T1000 (cell line): ENCODE data around the gene FN3K.
A peak's percentile ranks its signal among the peaks of the same experiment; 100 is the strongest.
"Not testable (repeated sequence)": the region's sequence is repeated elsewhere in the genome, so short reads cannot be mapped to it uniquely, and the experiment has no call there.

Experiments
- DNase-seq: peaks from one replicate; lab custom pipeline; 2025; ENCODE audit warnings: mixed read lengths; lab: John Stamatoyannopoulos, UW

Gene FN3K

GRCh38 chr17:82775001-82775823 lies 39.8 kb downstream of the FN3K start:
- DNase-seq, result no peak

DNA sequence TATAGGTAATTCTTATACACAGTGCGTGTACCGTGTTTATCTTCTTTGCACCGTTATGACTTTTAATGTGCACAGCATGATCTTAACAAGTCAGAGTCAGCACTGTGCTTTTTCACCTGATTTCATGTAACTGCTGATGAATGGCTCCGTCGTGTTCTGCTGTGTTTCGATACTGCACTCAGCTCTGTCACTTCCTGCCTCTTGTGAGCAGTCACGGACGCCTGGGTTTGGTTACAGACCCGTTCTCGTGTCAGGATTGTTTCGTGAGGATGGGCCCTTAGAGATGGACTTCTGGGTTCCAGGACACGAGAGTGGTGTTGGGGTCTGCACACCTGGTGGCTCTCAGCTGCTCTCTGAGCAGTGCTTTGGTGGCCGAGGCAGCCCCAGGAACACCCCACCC lies 41.0 kb downstream of the FN3K start:
- no peak for DNase-seq

DNA sequence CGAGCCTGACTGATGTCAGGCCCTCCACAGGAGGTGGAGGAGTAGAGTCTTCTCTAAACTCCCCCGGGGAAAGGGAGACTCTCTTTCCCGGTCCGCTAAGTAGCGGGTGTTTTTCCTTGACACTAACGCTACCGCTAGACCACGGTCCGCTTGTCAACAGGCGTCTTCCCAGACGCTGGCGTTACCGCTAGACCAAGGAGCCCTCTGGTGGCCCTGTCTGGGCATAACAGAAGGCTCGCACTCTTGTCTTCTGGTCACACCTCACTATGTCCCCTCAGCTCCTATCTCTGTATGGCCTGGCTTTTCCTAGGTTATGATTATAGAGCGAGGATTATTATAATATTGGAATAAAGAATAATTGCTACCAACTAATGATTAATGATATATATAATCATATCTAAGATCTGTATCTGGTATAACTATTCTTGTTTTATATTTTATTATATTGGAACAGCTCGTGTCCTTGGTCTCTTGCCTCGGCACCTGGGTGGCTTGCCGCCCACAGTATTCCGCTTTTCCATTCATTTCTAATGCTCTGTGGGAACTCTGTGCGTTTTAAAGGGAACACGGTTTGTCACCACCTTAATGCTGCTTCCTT lies 42.5 kb downstream of the FN3K start:
- not testable (repeated sequence) for DNase-seq

- no peak for DNase-seq
Observed at GRCh38 chr17:82779541-82779940, 44.1 kb downstream of the FN3K start.

DNA sequence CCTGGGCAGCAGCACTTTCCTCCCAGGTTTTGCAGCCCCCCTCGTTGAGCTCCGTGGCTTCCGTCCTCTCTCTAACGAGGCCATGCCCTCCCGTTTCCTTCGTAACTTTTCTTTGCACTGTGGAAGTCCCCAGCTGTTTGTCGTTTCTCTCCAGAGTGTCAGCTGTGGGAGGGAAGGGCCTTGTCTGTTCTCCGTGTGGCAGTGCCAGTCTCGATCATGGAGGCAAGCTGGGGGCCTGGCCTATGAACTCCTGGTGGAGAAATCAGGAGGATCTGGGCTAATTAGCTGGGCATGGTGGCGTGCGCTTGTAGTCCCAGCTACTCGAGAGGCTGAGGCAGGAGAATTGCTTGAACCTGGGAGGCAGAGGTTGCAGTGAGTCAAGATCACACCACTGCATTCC lies 44.8 kb downstream of the FN3K start:
- DNase-seq, result no peak

- no peak for DNase-seq
Observed at GRCh38 chr17:82780971-82781893, 45.8 kb downstream of the FN3K start.

DNA sequence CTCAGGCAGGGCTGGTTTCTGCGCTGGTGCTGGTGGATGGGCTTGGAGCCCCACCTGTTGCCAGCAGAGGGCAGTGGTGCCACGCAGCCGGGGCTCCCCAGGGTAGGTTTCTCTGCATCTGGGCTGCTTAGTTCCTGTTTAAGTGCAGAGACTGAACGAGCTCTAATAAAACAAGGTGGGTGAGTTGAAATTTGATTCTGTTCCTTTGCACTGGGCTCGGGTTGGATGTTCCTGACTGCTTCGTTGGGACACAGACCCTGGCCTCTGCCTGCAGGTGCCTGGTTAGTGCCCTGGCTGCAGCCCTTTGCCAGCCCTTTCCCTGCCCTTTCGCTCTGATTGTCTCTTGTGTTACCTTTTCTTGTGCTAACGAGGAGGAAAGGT lies 46.5 kb downstream of the FN3K start:
- peak; percentile 61 for DNase-seq

DNA sequence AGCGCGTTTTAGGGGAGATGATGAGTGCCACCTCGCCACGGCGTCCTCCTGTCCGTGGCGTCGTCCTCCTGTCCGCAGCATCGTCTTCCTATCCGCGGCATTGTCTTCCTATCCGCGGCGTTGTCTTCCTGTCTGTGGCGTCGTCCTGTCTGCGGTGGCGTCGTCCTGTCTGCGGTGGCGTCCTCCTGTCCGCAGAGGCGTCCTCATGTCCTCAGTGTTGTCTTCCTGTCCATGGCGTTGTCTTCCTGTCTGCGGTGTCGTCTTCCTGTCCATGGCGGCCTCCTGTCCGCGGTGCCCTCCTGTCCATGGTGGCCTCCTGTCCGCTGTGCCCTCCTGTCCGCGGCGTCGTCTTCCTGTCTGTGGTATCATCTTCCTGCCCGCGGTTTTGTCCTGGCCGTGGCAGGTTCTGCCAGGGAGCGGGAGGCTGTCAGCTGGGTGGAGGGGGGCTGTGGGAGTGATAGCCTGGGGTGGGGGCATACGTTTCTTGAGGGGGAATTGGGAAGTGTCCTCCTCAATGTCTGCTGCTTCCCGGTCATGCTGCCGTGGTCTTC lies 47.3 kb downstream of the FN3K start:
- DNase-seq, result no peak

GRCh38 chr17:82783498-82783897 lies 48.1 kb downstream of the FN3K start:
- no peak for DNase-seq

GRCh38 chr17:82785581-82785980 lies 50.2 kb downstream of the FN3K start:
- not testable (repeated sequence) for DNase-seq

DNA sequence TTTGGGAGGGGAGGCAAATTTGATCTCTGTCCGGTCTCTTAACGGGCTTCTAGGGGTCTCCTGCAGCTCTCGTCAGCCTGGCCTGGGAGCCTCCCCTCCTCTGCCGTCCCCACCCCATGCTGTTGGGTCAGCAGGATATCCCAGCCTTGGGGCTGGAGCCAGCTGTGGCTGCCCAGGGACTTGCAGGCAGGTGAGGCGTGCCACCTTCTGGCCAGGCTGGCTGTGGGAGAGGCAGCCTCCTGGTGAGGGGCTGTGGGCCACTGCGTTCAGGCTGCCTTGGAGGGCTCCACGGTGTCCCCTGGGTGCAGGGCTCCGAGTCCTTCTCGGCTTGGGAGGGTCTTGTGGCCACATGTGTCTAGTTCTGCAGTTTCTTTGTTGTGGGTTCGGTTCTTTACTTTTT lies 51.0 kb downstream of the FN3K start:
- no peak for DNase-seq

GRCh38 chr17:82787081-82787848 lies 51.9 kb downstream of the FN3K start:
- no peak for DNase-seq

- no peak for DNase-seq
Observed at GRCh38 chr17:82788206-82789001, 53.0 kb downstream of the FN3K start.

GRCh38 chr17:82789051-82789592 lies 53.7 kb downstream of the FN3K start:
- no peak for DNase-seq

- DNase-seq, result no peak
Observed at GRCh38 chr17:82789806-82790205, 54.4 kb downstream of the FN3K start.

- no peak for DNase-seq
Observed at GRCh38 chr17:82790391-82790790, 55.0 kb downstream of the FN3K start.

DNA sequence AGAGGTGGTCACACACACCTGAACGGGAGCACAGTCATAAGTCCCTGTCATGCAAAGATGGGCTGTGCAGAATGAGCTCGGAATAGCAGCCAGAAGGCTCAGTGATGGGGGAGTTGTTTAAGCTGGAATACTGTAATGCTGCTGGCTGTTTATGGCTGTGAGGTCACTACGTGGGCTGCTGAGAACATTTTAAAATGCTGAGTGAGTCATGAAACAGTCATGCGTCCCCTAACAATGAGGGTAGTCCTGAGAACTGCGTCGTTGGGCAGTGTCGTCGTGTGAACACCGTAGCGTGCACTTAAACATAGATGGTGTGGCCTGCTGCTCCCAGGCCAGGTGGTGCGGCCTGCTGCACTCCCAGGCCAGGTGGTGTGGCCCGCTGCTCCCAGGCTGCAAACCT lies 56.1 kb downstream of the FN3K start:
- peak; percentile 56 for DNase-seq

DNA sequence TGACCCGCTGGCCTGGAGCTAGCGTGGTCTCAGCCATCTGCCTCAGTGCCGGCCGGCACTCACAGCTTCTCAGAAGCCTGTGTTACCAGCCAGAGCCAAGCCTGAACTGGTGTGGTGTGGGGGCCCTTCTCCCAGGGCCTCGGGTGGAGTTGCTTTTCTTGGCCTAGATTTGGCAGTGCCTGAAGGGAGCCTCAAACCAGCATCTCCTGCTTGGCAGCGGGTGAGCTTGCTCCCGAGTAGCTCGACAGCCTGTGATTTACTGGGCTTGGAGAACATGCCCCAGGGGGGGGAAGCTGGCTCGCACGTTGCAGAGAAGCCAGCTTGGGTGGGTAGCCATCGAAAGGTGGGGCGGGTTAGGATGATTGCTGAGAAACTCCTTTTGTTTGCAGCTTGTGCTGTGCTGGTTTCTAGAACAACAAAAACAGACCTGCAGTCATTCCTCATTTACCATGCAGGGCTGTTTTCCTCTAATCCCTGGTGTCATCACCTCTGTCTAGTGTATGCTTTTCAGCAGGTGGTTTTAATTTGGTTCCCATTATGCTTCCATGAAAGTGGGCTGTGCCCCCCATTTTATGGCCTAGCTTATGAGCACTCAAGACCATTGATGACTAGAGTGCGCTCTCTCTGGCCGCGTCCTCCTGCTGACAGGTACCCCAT lies 58.7 kb downstream of the FN3K start:
- DNase-seq, result no peak

DNA sequence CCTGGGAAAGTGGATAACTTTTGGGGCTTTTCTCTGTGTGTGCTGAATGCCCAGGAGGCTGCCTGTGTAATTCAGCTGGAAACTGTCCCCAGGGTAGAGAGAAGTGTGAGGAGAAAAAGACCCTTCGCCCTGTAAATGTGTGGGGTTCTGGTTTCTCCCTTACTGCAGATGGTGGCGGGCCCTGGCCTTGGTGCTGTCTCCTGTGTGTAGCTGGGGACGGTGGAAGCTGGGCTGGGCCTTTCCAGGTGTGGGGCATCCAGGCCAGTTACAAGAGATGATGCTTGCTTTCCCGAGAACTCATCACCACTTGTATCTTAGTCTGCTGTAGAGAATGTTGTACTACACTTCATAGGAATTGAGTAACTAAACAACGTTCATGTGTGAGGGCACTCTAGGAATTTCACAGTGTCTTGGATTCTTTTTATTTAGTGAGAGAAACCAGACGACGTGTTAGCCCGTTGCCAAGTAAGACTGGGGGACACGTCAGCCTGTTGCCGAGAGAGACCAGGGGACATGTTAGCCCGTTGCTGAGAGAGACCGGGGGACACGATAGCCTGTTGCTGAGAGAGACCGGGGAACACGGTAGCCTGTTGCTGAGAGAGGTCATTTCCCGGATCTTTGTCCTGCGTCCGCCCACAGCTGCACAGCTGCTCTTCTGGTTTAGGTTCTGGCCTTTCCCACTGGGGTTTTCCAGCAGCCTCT lies 59.5 kb downstream of the FN3K start:
- no peak for DNase-seq
